Measurements from ENCODE around the gene VPREB1.

Gene VPREB1

GRCh38 chr22:22228921-22229320 is 15.7 kb upstream of the VPREB1 start:
- no peak for DNase-seq (ENCODE audit: extremely low read depth, insufficient read length)
- Histone ChIP-seq H3K27me3 (replicated peaks; ENCODE audit: control insufficient read depth, insufficient read depth, low read length) (no peaks in the 10 kb centered on the region), H3K4me3 (replicated peaks; ENCODE audit: low read depth, low read length) (no peak overlapping the region), H3K36me3 (ENCODE audit: control insufficient read depth, insufficient read depth, low read length) (no peaks in the 10 kb centered on the region)
- TF ChIP-seq CTCF (IDR thresholded peaks at IDR 0.05; ENCODE audit: insufficient read depth, low read length, poor library complexity, severe bottlenecking): no peak

GRCh38 chr22:22229683-22230420 is 14.7 kb upstream of the VPREB1 start:
- Histone ChIP-seq H3K27me3 (replicated peaks; ENCODE audit: control insufficient read depth, insufficient read depth, low read length) (no peaks in the 10 kb centered on the region), H3K4me3 (replicated peaks; ENCODE audit: low read depth, low read length) (no peak overlapping the region), H3K36me3 (ENCODE audit: control insufficient read depth, insufficient read depth, low read length) (no peaks in the 10 kb centered on the region)
- TF ChIP-seq CTCF (IDR thresholded peaks at IDR 0.05; ENCODE audit: insufficient read depth, low read length, poor library complexity, severe bottlenecking): no peak
- no peak for DNase-seq (ENCODE audit: extremely low read depth, insufficient read length)

- H3K27me3 ChIP-seq (replicated peaks; ENCODE audit: control insufficient read depth, insufficient read depth, low read length): no peaks in the 10 kb centered on the region
- no peaks in the 10 kb centered on the region for H3K36me3 ChIP-seq (ENCODE audit: control insufficient read depth, insufficient read depth, low read length)
- DNase-seq (ENCODE audit: extremely low read depth, insufficient read length): no peak
- no peak for TF ChIP-seq CTCF (IDR thresholded peaks at IDR 0.05; ENCODE audit: insufficient read depth, low read length, poor library complexity, severe bottlenecking)
- no peak overlapping the region for H3K4me3 ChIP-seq (replicated peaks; ENCODE audit: low read depth, low read length)
These were observed 14.1 kb upstream of the VPREB1 start for GRCh38 chr22:22230438-22230837.

GRCh38 chr22:22233081-22233480 is 11.5 kb upstream of the VPREB1 start:
- DNase-seq (ENCODE audit: extremely low read depth, insufficient read length): no peak
- Histone ChIP-seq H3K36me3 (ENCODE audit: control insufficient read depth, insufficient read depth, low read length) (no peaks in the 10 kb centered on the region), H3K4me3 (replicated peaks; ENCODE audit: low read depth, low read length) (no peak overlapping the region), H3K27me3 (replicated peaks; ENCODE audit: control insufficient read depth, insufficient read depth, low read length) (no peaks in the 10 kb centered on the region)
- TF ChIP-seq CTCF (IDR thresholded peaks at IDR 0.05; ENCODE audit: insufficient read depth, low read length, poor library complexity, severe bottlenecking): no peak

GRCh38 chr22:22235558-22235957 is 9.0 kb upstream of the VPREB1 start:
- no peaks in the 10 kb centered on the region for H3K36me3 ChIP-seq (ENCODE audit: control insufficient read depth, insufficient read depth, low read length)
- H3K4me3 ChIP-seq (replicated peaks; ENCODE audit: low read depth, low read length): no peak overlapping the region
- no peak for DNase-seq (ENCODE audit: extremely low read depth, insufficient read length)
- H3K27me3 ChIP-seq (replicated peaks; ENCODE audit: control insufficient read depth, insufficient read depth, low read length): no peaks in the 10 kb centered on the region
- peak; percentile 80 for TF ChIP-seq CTCF (IDR thresholded peaks at IDR 0.05; ENCODE audit: insufficient read depth, low read length, poor library complexity, severe bottlenecking)

GRCh38 chr22:22237521-22237920 is 7.1 kb upstream of the VPREB1 start:
- TF ChIP-seq CTCF (IDR thresholded peaks at IDR 0.05; ENCODE audit: insufficient read depth, low read length, poor library complexity, severe bottlenecking): no peak
- no peaks in the 10 kb centered on the region for H3K27me3 ChIP-seq (replicated peaks; ENCODE audit: control insufficient read depth, insufficient read depth, low read length)
- H3K4me3 ChIP-seq (replicated peaks; ENCODE audit: low read depth, low read length): no peak overlapping the region
- H3K36me3 ChIP-seq (ENCODE audit: control insufficient read depth, insufficient read depth, low read length): no peaks in the 10 kb centered on the region
- no peak for DNase-seq (ENCODE audit: extremely low read depth, insufficient read length)

Measured in GM06990 (cell line).